Upper lobe of left lung (tissue), 6 donors: ENCODE results near the gene KIF21B. TPM values are rescaled to one million over a fixed set of nuclear protein-coding genes. Genes with fewer than 3 reads are reported as not detected.

Experiments used
- ATAC-seq, 2 donors: fragments of 200-7000 bp; cut with Tn5 transposase; one replicate each; pipeline ENCODE4 v1.9.1; 2022; ENCODE audit warnings: mild to moderate bottlenecking in 2 of 2, moderate library complexity in 2 of 2; ENCODE audit not compliant: low FRiP score in 2 of 2
- DNase-seq, 2 donors: peaks; one replicate each; pipeline ENCODE4 v3.0.0-alpha.2; 2019 to 2020
- H3K27ac ChIP-seq, 4 donors: fragments of 200-600 bp; sonication (generic); one replicate each; pipeline ENCODE4 v1.5.1; 2016 to 2019
- H3K27me3 ChIP-seq, 4 donors: fragments of 200-600 bp; sonication (generic); one replicate each; pipeline ENCODE4 v1.5.1; 2017 to 2019
- H3K36me3 ChIP-seq, 4 donors: fragments of 200-600 bp; sonication (generic); one replicate each; pipeline ENCODE4 v1.5.1; 2016 to 2019
- H3K4me1 ChIP-seq, 4 donors: fragments of 200-600 bp; sonication (generic); one replicate each; pipeline ENCODE4 v1.5.1; 2018 to 2019
- H3K4me3 ChIP-seq, 4 donors: fragments of 200-600 bp; sonication (generic); one replicate each; pipeline ENCODE4 v1.5.1; 2017 to 2019; ENCODE audit warnings: mild to moderate bottlenecking in 2 of 4, moderate library complexity in 1 of 4
- H3K9me3 ChIP-seq, 4 donors: fragments of 200-600 bp; sonication (generic); one replicate each; pipeline ENCODE4 v1.5.1; 2018 to 2019
- EP300 ChIP-seq, 4 donors: sonication (generic); formaldehyde crosslinking; IDR thresholded peaks; one replicate each; pipeline ENCODE4 v1.5.1; 2017; ENCODE audit warnings: antibody characterized with exemption in 4 of 4, control low read depth in 2 of 4
- POLR2A ChIP-seq, 4 donors: fragments of 450-650 bp; IDR thresholded peaks; one replicate each; pipeline ENCODE4 v1.5.1; 2016 to 2017; ENCODE audit warnings: antibody characterized with exemption in 4 of 4, mild to moderate bottlenecking in 2 of 4
- POLR2AphosphoS5 ChIP-seq, 2 donors: sonication (generic); formaldehyde crosslinking; IDR thresholded peaks; one replicate each; pipeline ENCODE4 v1.5.1; 2017; ENCODE audit warnings: antibody characterized with exemption in 2 of 2
- WGBS, 2 donors: methylation state at CpG; one replicate each; pipeline ENCODE4 v1.1.5; 2017 to 2018; 5-methylcytosine and 5-hydroxymethylcytosine counted together
- total RNA-seq, 6 donors: library from RNA; depleted of rRNA in 4 of 6; stranded (reverse); fragments of >200 nt in 4 of 6; gene quantifications; one replicate each; pipeline versions ENCODE4 v1.1.0 to v1.2.1, GENCODE V29; 2016 to 2021
- TF ChIP-seq, protein P1 (sequence below), 6 experiments: fragments of 450-650 bp in 4 of 6; fragments of 200-600 bp in 2 of 6; sonication (generic) in 2 of 6; IDR thresholded peaks; one replicate each; pipeline ENCODE4 v1.5.1; 2016 to 2019; ENCODE audit warnings: antibody characterized with exemption in 6 of 6
- donor health status: DM: no; HTN: no; CAD: no; lungs with moderate emphysema.
- donor health status: DM: no; HTN: yes; CAD: no; lungs with severe emphysema.

KIF21B gene
- total RNA-seq, 6 donors from 2014 or later, result 3.6 to 18.9 (median 6.1) TPM

DNA sequence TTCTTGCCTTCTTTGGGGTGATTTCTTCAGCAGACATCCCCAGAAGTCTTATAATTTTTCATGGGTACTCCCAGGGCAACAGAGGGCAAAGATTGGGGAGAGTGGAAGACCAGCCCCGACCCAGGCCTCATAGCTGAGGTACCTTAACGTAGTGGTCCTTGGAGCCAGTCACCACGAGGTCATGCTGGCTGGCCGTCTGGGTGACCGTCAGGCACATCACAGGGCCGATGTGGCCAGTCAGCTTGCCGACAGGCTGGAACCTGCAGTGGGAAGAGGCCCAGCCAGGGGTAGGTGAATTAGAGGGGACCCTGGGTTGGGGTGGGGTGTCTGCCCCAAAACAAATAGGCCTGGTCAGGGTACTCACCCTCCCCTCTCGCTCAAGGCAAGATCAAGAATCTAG is 46.9 kb downstream of the KIF21B start:
- TF ChIP-seq EP300 (IDR thresholded peaks at IDR 0.05), result no peak
- TF ChIP-seq POLR2A (IDR thresholded peaks at IDR 0.05), result no peak
- no peak for TF ChIP-seq POLR2AphosphoS5 (IDR thresholded peaks at IDR 0.05)
- TF ChIP-seq, protein P1, sequence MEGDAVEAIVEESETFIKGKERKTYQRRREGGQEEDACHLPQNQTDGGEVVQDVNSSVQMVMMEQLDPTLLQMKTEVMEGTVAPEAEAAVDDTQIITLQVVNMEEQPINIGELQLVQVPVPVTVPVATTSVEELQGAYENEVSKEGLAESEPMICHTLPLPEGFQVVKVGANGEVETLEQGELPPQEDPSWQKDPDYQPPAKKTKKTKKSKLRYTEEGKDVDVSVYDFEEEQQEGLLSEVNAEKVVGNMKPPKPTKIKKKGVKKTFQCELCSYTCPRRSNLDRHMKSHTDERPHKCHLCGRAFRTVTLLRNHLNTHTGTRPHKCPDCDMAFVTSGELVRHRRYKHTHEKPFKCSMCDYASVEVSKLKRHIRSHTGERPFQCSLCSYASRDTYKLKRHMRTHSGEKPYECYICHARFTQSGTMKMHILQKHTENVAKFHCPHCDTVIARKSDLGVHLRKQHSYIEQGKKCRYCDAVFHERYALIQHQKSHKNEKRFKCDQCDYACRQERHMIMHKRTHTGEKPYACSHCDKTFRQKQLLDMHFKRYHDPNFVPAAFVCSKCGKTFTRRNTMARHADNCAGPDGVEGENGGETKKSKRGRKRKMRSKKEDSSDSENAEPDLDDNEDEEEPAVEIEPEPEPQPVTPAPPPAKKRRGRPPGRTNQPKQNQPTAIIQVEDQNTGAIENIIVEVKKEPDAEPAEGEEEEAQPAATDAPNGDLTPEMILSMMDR (IDR thresholded peaks at IDR 0.05), result no peak
- H3K9me3 ChIP-seq, result no peaks in the 10 kb centered on the region
- peaks cover 0 to 26% (median 11%) of the 10 kb centered on the region in 4 donors for H3K36me3 ChIP-seq
- WGBS, 2 donors, result 91 to 94% methylated on average over 6 to 8 of the region's 8 CpGs
- H3K4me1 ChIP-seq, result peaks cover 4 to 8% (median 5%) of the 10 kb centered on the region in 4 donors
- H3K27me3 ChIP-seq, result no peaks in the 10 kb centered on the region
- ATAC-seq, result no peak
- DNase-seq, result no peak
- no peak overlapping the region for H3K4me3 ChIP-seq
- H3K27ac ChIP-seq, result no peak overlapping the region

GRCh38 chr1:200975458-200975857 is 48.1 kb downstream of the KIF21B start:
- H3K36me3 ChIP-seq, result peaks cover 0 to 23% (median 6%) of the 10 kb centered on the region in 4 donors
- H3K4me1 ChIP-seq, result peaks cover 4 to 8% (median 5%) of the 10 kb centered on the region in 4 donors
- no peaks in the 10 kb centered on the region for H3K9me3 ChIP-seq
- no peaks in the 10 kb centered on the region for H3K27me3 ChIP-seq
- no peak overlapping the region for H3K27ac ChIP-seq
- ATAC-seq (no peak), DNase-seq (no peak)
- no peak overlapping the region for H3K4me3 ChIP-seq
- TF ChIP-seq POLR2AphosphoS5 (IDR thresholded peaks at IDR 0.05), result no peak
- TF ChIP-seq, protein P1 (IDR thresholded peaks at IDR 0.05), result no peak
- TF ChIP-seq EP300 (IDR thresholded peaks at IDR 0.05), result no peak
- no peak for TF ChIP-seq POLR2A (IDR thresholded peaks at IDR 0.05)
- 89 to 97% methylated on average over 4 to 13 of the region's 13 CpGs for WGBS, 2 donors

DNA sequence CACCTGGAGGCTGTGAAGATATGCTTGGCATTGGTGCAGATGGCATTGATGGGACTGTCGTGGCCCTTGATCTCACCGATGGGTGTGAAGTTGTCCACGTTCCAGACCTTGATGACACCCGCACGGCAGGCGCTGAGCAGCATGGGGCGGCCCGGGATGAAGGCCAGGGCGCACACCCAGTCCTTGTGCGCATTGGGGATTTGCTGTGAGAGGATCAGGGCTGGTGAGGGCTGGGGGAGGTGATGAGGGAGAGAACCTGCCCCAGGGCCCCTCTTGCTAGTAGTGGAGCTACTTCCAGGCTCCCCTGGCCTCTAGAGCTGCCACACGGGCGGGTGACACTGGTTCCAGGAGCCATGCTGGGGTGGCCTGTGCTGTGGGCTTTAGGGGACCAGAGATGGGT is 48.8 kb downstream of the KIF21B start:
- DNase-seq, result no peak
- TF ChIP-seq, protein P1 (IDR thresholded peaks at IDR 0.05), result no peak
- TF ChIP-seq EP300 (IDR thresholded peaks at IDR 0.05) (no peak), POLR2AphosphoS5 (IDR thresholded peaks at IDR 0.05) (no peak), POLR2A (IDR thresholded peaks at IDR 0.05) (no peak)
- Histone ChIP-seq H3K4me3 (no peak overlapping the region), H3K27ac (no peak overlapping the region), H3K4me1 (peaks cover 4 to 8% (median 5%) of the 10 kb centered on the region in 4 donors), H3K36me3 (peaks cover 0 to 21% (median 4%) of the 10 kb centered on the region in 4 donors), H3K27me3 (no peaks in the 10 kb centered on the region), H3K9me3 (no peaks in the 10 kb centered on the region)
- no peak for ATAC-seq
- 89 to 97% methylated on average over 3 to 12 of the region's 12 CpGs for WGBS, 2 donors

- no peak overlapping the region for H3K4me3 ChIP-seq
- no peak for TF ChIP-seq POLR2A (IDR thresholded peaks at IDR 0.05)
- TF ChIP-seq, protein P1 (IDR thresholded peaks at IDR 0.05), result no peak
- TF ChIP-seq POLR2AphosphoS5 (IDR thresholded peaks at IDR 0.05), result no peak
- TF ChIP-seq EP300 (IDR thresholded peaks at IDR 0.05), result no peak
- no peak overlapping the region for H3K27ac ChIP-seq
These were observed 49.4 kb downstream of the KIF21B start for GRCh38 chr1:200973937-200974657.

More at GRCh38 chr1:200973937-200974657, 49.4 kb downstream of the KIF21B start:
- Histone ChIP-seq H3K4me1 (peaks cover 4 to 8% (median 5%) of the 10 kb centered on the region in 4 donors), H3K9me3 (no peaks in the 10 kb centered on the region), H3K27me3 (no peaks in the 10 kb centered on the region), H3K36me3 (peaks cover 0 to 15% (median 4%) of the 10 kb centered on the region in 4 donors)
- no peak for ATAC-seq
- WGBS, 2 donors, result 86 to 87% methylated on average over 18 to 19 of the region's 19 CpGs
- no peak for DNase-seq
